Heart left ventricle (tissue), 16 donors: ENCODE data around the gene SYT12. TPM values are rescaled to one million over a fixed set of nuclear protein-coding genes. Genes with fewer than 3 reads are reported as not detected.

Experiments used
- ATAC-seq, 4 donors: fragments of 200-7000 bp; cut with Tn5 transposase; one replicate each; pipeline ENCODE4 v1.9.1; 2020 to 2022; ENCODE audit warnings: moderate library complexity in 4 of 4, mild to moderate bottlenecking in 3 of 4, moderate number of reproducible peaks in 1 of 4
- DNase-seq, 5 donors: peaks; one replicate each; pipeline ENCODE4 v3.0.0-alpha.2; 2020
- H3K27ac ChIP-seq, 12 donors: fragments of 200-600 bp; sonication (generic) in 4 of 12; one replicate each; pipeline versions ENCODE4 v1.5.0 to v1.8.0; 2016 to 2022; ENCODE audit warnings: mild to moderate bottlenecking in 2 of 12
- H3K27me3 ChIP-seq, 9 donors: fragments of 200-600 bp; sonication (generic) in 2 of 9; one replicate each; pipeline versions ENCODE4 v1.5.1 to v1.8.0; 2016 to 2022; ENCODE audit warnings: mild to moderate bottlenecking in 3 of 9
- H3K36me3 ChIP-seq, 9 donors: fragments of 200-600 bp; sonication (generic) in 2 of 9; one replicate each; pipeline versions ENCODE4 v1.5.0 to v1.8.0; 2018 to 2022; ENCODE audit warnings: mild to moderate bottlenecking in 2 of 9
- H3K4me1 ChIP-seq, 12 donors: fragments of 200-600 bp; sonication (generic) in 4 of 12; one replicate each; pipeline versions ENCODE4 v1.5.0 to v1.8.0; 2016 to 2022; ENCODE audit warnings: mild to moderate bottlenecking in 3 of 12
- H3K4me3 ChIP-seq, 12 donors: fragments of 200-600 bp; sonication (generic) in 4 of 12; one replicate each; pipeline versions ENCODE4 v1.5.0 to v1.8.0; 2017 to 2022; ENCODE audit warnings: mild to moderate bottlenecking in 9 of 12, moderate library complexity in 4 of 12
- H3K9me3 ChIP-seq, 12 donors: fragments of 200-600 bp; sonication (generic) in 4 of 12; one replicate each; pipeline versions ENCODE4 v1.5.0 to v1.8.0; 2016 to 2022; ENCODE audit warnings: mild to moderate bottlenecking in 1 of 12
- POLR2A ChIP-seq, 2 donors: fragments of 450-650 bp; IDR thresholded peaks; one replicate each; pipeline ENCODE4 v1.6.1; 2017; ENCODE audit warnings: antibody characterized with exemption in 2 of 2, mild to moderate bottlenecking in 2 of 2, moderate library complexity in 2 of 2
- WGBS, 4 donors: extraction: QIAGEN DNeasy Blood & Tissue Kit in 2 of 4; methylation state at CpG; one replicate each; pipeline versions ENCODE4 v1.1.5 to v1.1.7; 2013 to 2018; 5-methylcytosine and 5-hydroxymethylcytosine counted together
- intact Hi-C, 10 donors: fragments of 100-400 bp; cut with DNase I; formaldehyde crosslinking; loops; one replicate each; pipeline versions ENCODE4 v1.11.1 to v1.14.2; 2022
- polyA plus RNA-seq, 2 donors: library from polyadenylated mRNA; stranded (reverse); fragments of 200-250 nt; gene quantifications; one replicate each; pipeline ENCODE4 v1.2.3, GENCODE V29; 2013
- total RNA-seq, 9 donors: library from RNA; depleted of rRNA in 2 of 9; stranded (reverse); fragments of >200 nt in 2 of 9; fragmentation: NEBNext Ultra II Directional in 3 of 9; extraction: Animal tissue kit (Norgen Biotek cat#: 25700) in 3 of 9; gene quantifications; one replicate each; pipeline versions ENCODE4 v1.1.0 to v1.2.4, GENCODE V29; 2016 to 2023
- TF ChIP-seq, protein P1 (sequence below), 12 donors: fragments of 200-600 bp; sonication (generic) in 4 of 12; IDR thresholded peaks; one replicate each; pipeline versions ENCODE4 v1.5.0 to v1.8.0; 2018 to 2022; ENCODE audit warnings: antibody characterized with exemption in 12 of 12, mild to moderate bottlenecking in 5 of 12
- donor health status: ischemic (EF 13 %, LVEDD 7.1; RV severe dilation, severe dysfunction).
- donor health status: healthy with polysubstance abuse.
- donor health status: DM: no; HTN: yes; CAD: no.
- donor health status: DM: no; HTN: no; CAD: no.
- donor health status: ischemic (EF 25% LVEDD 6.9; RV normal size, moderate dysfunction).
- donor health status: ischemic (EF 25% LVEDD 5.7; RV mildly dilated, moderate dysfunction).
- donor health status: healthy.
- donor health status: DM: yes; HTN: yes; CAD: no.
- donor health status: ischemic (EF 35%, LVEDD 5.7; RV mildly dilated, moderate dysfunction).
- donor health status: nonischemic (EF 11% LVEDD 7.7; RV severe dilation, severe dysfunction).
- donor health status: DM: yes; HTN: yes; CAD: no.
- donor health status: PGD.
- donor health status: ischemic (EF 29% LVEDD 5.4; RV normal size, mild dysfunction).
- donor health status: nonischemic (EF 23%, LVEDD 6.1; RV moderate dilation, normal function).

Gene SYT12
- total and polyA plus RNA-seq, 11 donors = 0.04 to 2.2 (median 0.40) TPM; not detected in 2

DNA sequence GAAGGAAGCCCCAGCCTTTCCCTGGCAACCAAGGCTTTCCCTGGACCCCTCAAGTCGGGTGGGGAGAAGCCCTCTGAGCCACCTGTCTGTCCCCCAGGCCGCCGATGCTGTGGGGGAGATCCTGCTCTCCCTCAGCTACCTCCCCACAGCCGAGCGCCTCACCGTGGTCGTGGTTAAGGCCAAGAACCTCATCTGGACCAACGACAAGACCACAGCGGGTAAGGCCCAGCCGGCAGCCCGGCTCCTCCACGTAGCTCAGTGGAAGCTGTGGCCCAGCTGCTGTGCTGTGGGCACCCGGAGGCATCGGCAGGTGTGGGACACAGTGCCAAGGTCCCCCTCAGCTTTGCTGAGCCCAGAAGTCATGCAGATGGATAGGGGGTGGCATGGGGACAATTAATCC is 21.6 kb downstream of the SYT12 start:
- H3K4me1 ChIP-seq = no peaks in the 10 kb centered on the region
- H3K9me3 ChIP-seq = no peaks in the 10 kb centered on the region
- H3K36me3 ChIP-seq = no peaks in the 10 kb centered on the region
- intact Hi-C loops = no loop called here
- no peak overlapping the region for H3K4me3 ChIP-seq
- TF ChIP-seq POLR2A (IDR thresholded peaks at IDR 0.05) = no peak
- TF ChIP-seq, protein P1, sequence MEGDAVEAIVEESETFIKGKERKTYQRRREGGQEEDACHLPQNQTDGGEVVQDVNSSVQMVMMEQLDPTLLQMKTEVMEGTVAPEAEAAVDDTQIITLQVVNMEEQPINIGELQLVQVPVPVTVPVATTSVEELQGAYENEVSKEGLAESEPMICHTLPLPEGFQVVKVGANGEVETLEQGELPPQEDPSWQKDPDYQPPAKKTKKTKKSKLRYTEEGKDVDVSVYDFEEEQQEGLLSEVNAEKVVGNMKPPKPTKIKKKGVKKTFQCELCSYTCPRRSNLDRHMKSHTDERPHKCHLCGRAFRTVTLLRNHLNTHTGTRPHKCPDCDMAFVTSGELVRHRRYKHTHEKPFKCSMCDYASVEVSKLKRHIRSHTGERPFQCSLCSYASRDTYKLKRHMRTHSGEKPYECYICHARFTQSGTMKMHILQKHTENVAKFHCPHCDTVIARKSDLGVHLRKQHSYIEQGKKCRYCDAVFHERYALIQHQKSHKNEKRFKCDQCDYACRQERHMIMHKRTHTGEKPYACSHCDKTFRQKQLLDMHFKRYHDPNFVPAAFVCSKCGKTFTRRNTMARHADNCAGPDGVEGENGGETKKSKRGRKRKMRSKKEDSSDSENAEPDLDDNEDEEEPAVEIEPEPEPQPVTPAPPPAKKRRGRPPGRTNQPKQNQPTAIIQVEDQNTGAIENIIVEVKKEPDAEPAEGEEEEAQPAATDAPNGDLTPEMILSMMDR (IDR thresholded peaks at IDR 0.05) = no peak
- no peak overlapping the region for H3K27ac ChIP-seq
- DNase-seq = no peak
- 50 to 79% (median 73%) methylated on average over 3 to 14 of the region's 14 CpGs for WGBS, 4 donors
- no peak for ATAC-seq
- H3K27me3 ChIP-seq = no peaks in the 10 kb centered on the region

DNA sequence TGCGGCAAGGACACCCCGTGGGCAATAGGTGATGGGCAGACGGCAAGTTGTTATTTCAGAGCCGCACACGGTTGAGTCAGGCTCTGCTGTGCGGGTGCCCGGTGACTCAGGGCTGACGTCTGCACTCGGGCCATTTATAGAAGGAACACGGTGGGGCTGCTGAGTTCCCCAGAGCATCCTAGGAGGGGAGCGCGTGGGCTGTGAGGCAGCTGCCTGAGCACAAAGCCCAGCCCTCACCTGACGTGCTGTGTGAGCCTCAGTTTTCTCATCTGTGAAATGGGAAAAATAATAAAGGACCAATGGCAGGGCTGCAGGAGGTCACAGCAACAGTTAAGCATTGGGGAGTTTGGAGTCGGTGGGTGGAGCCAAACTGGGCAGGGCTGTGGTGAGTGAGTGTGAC is 22.4 kb downstream of the SYT12 start:
- H3K27me3 ChIP-seq = no peaks in the 10 kb centered on the region
- no peaks in the 10 kb centered on the region for H3K4me1 ChIP-seq
- no peaks in the 10 kb centered on the region for H3K9me3 ChIP-seq
- TF ChIP-seq POLR2A (IDR thresholded peaks at IDR 0.05) = no peak
- H3K27ac ChIP-seq = no peak overlapping the region
- peak in 1 of 5 donors; percentile 81 for DNase-seq
- peak in 3 of 4 donors; percentile 64 to 94 (median 87) for ATAC-seq
- WGBS, 4 donors = 41 to 58% (median 55%) methylated on average over 3 to 14 of the region's 14 CpGs
- H3K36me3 ChIP-seq = no peaks in the 10 kb centered on the region
- intact Hi-C loops = no loop called here
- H3K4me3 ChIP-seq = no peak overlapping the region

DNA sequence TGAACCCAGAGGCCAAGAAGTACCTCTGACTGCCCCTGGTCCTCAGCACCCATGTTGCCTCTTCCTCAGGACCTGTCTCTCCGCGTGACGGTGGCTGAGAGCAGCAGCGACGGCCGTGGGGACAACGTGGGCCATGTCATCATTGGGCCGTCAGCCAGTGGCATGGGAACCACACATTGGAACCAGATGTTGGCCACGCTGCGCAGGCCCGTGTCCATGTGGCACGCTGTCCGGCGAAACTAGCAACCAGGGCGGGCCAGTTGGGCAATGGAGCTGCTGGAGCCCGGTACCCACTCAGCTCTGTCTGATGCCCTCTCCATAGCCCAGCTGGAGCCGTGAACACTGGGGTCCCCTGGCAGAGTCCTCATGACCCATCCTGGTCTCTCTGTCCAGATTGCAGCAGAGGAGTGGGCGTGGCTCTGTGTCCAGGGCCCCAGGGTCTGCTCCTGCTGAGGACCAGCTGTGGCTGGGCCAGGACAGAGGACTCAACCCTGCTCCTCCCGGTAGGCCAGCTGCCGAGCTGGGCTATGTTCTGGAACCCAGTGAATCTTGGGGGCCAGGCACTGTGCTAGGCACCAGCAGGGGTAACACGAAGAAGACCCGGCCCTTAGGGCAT is 25.7 kb downstream of the SYT12 start:
- Histone ChIP-seq H3K27ac (no peak overlapping the region), H3K9me3 (no peaks in the 10 kb centered on the region), H3K27me3 (peaks cover 0 to 4% (median 0%) of the 10 kb centered on the region in 9 donors), H3K4me3 (no peak overlapping the region), H3K36me3 (no peaks in the 10 kb centered on the region), H3K4me1 (no peaks in the 10 kb centered on the region)
- WGBS, 4 donors = 90 to 97% (median 92%) methylated on average over 11 to 22 of the region's 22 CpGs
- intact Hi-C loops = no loop called here
- TF ChIP-seq, protein P1 (IDR thresholded peaks at IDR 0.05) = no peak
- no peak for TF ChIP-seq POLR2A (IDR thresholded peaks at IDR 0.05)
- DNase-seq = no peak
- ATAC-seq = no peak

DNA sequence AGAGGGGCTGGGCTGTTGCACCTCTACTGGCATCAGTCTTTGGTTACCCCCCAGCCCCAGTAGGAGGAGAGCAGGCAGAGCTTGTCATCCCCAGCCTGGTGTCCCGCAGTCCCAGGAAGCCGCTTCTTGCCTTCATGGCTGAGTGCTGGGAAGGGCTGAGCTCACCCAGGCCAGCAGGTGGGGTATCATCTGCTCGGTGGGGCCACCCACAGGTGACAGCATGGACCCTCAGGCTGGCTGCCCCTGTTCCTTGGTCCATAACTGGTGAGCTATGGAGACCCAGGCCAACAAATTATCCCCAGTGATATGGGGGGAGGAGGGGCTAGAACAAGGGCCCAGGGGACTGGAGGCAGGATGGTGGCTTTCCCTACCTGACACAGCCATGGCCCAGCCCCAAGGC is 27.2 kb downstream of the SYT12 start:
- H3K9me3 ChIP-seq = no peaks in the 10 kb centered on the region
- WGBS, 4 donors = 91 to 100% (median 98%) methylated on average over 1 to 3 of the region's 3 CpGs
- peaks cover 0 to 13% (median 5%) of the 10 kb centered on the region in 12 donors for H3K4me1 ChIP-seq
- H3K4me3 ChIP-seq = no peak overlapping the region
- no peak overlapping the region for H3K27ac ChIP-seq
- no peak for DNase-seq
- intact Hi-C loops = no loop called here
- no peak for TF ChIP-seq POLR2A (IDR thresholded peaks at IDR 0.05)
- TF ChIP-seq, protein P1 (IDR thresholded peaks at IDR 0.05) = no peak
- peaks cover 0 to 4% (median 0%) of the 10 kb centered on the region in 9 donors for H3K27me3 ChIP-seq
- no peaks in the 10 kb centered on the region for H3K36me3 ChIP-seq
- ATAC-seq = no peak
